Upper lobe of right lung (tissue), 1 donor: ENCODE measurements around the gene PRPF6. TPM values are rescaled to one million over a fixed set of nuclear protein-coding genes. Genes with fewer than 3 reads are reported as not detected.

Experiments
- ATAC-seq: fragments of 200-7000 bp; cut with Tn5 transposase; one replicate; pipeline ENCODE4 v1.9.1; 2020; ENCODE audit warnings: mild to moderate bottlenecking, moderate library complexity
- DNase-seq: peaks from one replicate; pipeline ENCODE4 v3.0.0-alpha.2; 2020
- H3K27ac ChIP-seq: fragments of 200-600 bp; one replicate; pipeline ENCODE4 v1.8.0; 2022
- H3K27me3 ChIP-seq: fragments of 200-600 bp; one replicate; pipeline ENCODE4 v1.8.0; 2022; ENCODE audit warnings: mild to moderate bottlenecking
- H3K36me3 ChIP-seq: fragments of 200-600 bp; one replicate; pipeline ENCODE4 v1.8.0; 2022
- H3K4me1 ChIP-seq: fragments of 200-600 bp; one replicate; pipeline ENCODE4 v1.8.0; 2022
- H3K4me3 ChIP-seq: fragments of 200-600 bp; one replicate; pipeline ENCODE4 v1.8.0; 2022; ENCODE audit warnings: mild to moderate bottlenecking
- H3K9me3 ChIP-seq: fragments of 200-600 bp; one replicate; pipeline ENCODE4 v1.8.0; 2022
- intact Hi-C: fragments of 100-400 bp; cut with DNase I; formaldehyde crosslinking; loops from one replicate; pipeline ENCODE4 v1.11.0; 2022
- total RNA-seq: library from RNA; stranded (reverse); fragmentation: NEBNext Ultra II Directional; extraction: Animal tissue kit (Norgen Biotek cat#: 25700); gene quantifications from one replicate; pipeline ENCODE4 v1.2.1, GENCODE V29; 2021
- TF ChIP-seq, protein P1 (sequence below): fragments of 200-600 bp; IDR thresholded peaks from one replicate; pipeline ENCODE4 v1.8.0; 2022; ENCODE audit warnings: antibody characterized with exemption
- donor health status: DM: no; HTN: yes; CAD: no; lungs with severe emphysema.

The PRPF6 gene
- total RNA-seq, 1 donor from 2014 or later: 58.9 TPM

DNA sequence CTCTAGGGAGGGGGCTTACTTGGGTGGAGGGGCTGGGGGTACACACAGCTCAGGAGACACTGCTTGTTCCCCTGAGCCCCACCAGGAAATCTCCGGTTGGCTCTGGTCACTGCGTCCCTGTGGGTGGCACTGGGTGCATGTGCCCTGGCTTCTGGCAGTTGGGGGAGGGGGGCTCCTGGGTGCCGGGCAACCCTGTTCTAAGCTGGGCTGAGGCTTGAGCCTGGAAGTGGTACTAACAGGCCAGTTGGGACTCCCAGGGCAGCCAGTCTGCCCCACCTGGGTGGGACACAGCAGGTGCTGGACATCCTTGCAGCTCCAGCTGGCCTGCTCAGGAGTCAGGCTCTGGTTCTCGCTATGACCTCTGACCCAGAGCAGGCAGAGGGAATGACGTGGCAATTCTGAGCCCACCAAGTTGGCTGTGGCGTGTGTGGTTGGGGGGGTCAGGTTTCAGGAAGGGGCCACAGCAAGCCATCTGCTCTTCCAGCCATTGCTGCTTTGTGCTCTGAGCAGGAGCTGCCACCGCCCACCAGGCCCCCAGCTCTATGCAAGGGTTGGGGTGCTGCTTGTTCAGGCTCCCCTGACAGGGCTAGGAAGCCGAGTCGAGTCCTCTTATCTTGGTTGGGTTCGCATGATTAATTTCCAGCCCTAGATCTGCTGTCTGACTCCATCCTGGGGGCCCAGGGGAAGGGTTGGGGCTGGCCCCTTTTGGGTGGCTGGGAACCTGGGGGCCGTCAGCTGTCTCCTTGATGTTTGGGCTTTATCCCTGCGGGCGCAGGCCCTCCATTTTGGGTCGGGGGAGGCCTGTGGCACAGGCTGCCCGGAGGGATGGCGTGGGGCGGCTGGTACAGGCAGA lies 55.6 kb downstream of the PRPF6 start:
- intact Hi-C loops: no loop called here

DNA sequence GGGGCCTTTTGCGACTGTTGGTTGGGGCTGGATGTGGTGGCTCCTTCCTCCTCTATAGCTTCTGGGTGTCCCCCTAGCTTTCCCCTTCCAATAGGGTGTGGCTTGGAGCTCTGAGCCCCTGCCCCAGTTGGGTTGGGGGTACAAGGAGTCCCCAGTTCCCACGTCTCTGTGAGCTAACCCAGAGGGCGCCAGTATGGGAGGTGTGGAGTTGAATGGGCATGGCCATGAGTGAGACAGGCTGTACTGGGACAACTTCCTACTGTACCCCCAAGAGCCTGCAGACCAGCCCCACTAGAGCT lies 56.2 kb downstream of the PRPF6 start:
- Histone ChIP-seq H3K9me3 (no peaks in the 10 kb centered on the region), H3K4me3 (no peak overlapping the region), H3K36me3 (peaks cover 16% of the 10 kb centered on the region), H3K4me1 (peaks cover 36% of the 10 kb centered on the region), H3K27me3 (peaks cover 44% of the 10 kb centered on the region), H3K27ac (no peak overlapping the region)
- intact Hi-C loops: no loop called here
- TF ChIP-seq, protein P1, sequence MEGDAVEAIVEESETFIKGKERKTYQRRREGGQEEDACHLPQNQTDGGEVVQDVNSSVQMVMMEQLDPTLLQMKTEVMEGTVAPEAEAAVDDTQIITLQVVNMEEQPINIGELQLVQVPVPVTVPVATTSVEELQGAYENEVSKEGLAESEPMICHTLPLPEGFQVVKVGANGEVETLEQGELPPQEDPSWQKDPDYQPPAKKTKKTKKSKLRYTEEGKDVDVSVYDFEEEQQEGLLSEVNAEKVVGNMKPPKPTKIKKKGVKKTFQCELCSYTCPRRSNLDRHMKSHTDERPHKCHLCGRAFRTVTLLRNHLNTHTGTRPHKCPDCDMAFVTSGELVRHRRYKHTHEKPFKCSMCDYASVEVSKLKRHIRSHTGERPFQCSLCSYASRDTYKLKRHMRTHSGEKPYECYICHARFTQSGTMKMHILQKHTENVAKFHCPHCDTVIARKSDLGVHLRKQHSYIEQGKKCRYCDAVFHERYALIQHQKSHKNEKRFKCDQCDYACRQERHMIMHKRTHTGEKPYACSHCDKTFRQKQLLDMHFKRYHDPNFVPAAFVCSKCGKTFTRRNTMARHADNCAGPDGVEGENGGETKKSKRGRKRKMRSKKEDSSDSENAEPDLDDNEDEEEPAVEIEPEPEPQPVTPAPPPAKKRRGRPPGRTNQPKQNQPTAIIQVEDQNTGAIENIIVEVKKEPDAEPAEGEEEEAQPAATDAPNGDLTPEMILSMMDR: no peak
- ATAC-seq (no peak), DNase-seq (no peak)

More for the DNA sequence above, 55.6 kb downstream of the PRPF6 start:
- no peak for ATAC-seq
- H3K4me1 ChIP-seq: peaks cover 31% of the 10 kb centered on the region
- DNase-seq: no peak
- peaks cover 22% of the 10 kb centered on the region for H3K36me3 ChIP-seq
- peaks cover 38% of the 10 kb centered on the region for H3K27me3 ChIP-seq
- H3K27ac ChIP-seq: no peak overlapping the region
- H3K9me3 ChIP-seq: no peaks in the 10 kb centered on the region
- TF ChIP-seq, protein P1: no peak
- H3K4me3 ChIP-seq: no peak overlapping the region

DNA sequence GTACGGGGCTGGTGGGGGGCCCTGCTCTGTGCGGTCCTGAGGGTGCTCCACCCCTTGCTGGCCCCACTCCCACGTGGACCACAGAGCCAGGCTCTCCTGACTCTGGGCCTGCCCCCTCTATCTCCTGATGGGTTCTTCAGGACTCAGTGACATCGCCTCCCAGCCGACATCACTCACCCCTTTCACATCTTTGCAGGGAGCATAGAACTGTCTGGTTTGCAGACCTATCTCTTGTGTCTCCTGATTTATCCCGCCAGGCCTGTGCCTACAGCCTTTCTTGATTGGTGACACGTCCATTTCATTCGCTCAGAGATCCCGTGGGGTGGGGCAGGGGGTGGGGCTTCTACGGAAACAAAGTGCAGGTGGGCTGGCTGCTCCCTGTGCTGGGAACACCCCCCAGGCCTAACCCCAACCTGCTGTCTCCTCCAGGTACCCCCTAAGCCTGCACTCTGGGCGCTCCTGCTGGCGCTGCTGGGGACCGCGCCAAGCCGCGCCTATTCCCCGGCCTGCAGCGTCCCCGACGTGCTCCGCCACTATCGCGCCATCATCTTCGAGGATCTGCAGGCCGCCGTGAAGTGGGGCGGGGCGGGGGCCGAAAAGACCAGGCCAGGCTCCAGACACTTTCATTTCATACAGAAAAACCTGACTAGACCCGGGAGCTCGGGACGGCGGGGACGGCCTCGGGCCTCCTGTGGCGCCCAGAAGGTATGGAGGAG lies 56.7 kb downstream of the PRPF6 start:
- peaks cover 40% of the 10 kb centered on the region for H3K4me1 ChIP-seq
- H3K9me3 ChIP-seq: no peaks in the 10 kb centered on the region
- TF ChIP-seq, protein P1: no peak
- ATAC-seq: no peak
- H3K36me3 ChIP-seq: peaks cover 11% of the 10 kb centered on the region
- no peak for DNase-seq
- peaks cover 46% of the 10 kb centered on the region for H3K27me3 ChIP-seq
- H3K27ac ChIP-seq: no peak overlapping the region
- intact Hi-C loops: no loop called here
- peak overlapping the region; percentile 64 for H3K4me3 ChIP-seq

DNA sequence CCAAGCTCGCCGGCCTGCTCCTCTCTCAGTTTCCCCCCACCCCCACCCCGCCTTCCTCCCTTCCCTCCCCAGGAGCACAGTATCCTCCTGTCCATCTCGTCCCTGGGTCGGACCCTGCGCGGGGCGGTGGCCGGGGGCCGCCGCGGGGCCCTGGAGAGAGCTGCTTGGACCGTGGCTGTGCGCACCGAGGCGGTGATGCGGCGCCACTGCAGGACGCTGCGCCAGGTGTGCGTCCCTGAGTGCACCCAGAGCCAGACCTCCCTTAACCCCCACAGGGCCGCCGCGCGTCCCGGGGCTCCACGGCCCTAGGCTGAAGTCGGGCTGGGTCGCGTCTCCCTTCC lies 57.3 kb downstream of the PRPF6 start:
- Histone ChIP-seq H3K27me3 (peaks cover 46% of the 10 kb centered on the region), H3K27ac (peak overlapping the region; percentile 81), H3K4me3 (peak overlapping the region; percentile 64), H3K36me3 (peaks cover 8% of the 10 kb centered on the region), H3K4me1 (peaks cover 40% of the 10 kb centered on the region), H3K9me3 (no peaks in the 10 kb centered on the region)
- intact Hi-C loops: no loop called here
- TF ChIP-seq, protein P1: no peak
- DNase-seq (no peak), ATAC-seq (peak; percentile 4)

DNA sequence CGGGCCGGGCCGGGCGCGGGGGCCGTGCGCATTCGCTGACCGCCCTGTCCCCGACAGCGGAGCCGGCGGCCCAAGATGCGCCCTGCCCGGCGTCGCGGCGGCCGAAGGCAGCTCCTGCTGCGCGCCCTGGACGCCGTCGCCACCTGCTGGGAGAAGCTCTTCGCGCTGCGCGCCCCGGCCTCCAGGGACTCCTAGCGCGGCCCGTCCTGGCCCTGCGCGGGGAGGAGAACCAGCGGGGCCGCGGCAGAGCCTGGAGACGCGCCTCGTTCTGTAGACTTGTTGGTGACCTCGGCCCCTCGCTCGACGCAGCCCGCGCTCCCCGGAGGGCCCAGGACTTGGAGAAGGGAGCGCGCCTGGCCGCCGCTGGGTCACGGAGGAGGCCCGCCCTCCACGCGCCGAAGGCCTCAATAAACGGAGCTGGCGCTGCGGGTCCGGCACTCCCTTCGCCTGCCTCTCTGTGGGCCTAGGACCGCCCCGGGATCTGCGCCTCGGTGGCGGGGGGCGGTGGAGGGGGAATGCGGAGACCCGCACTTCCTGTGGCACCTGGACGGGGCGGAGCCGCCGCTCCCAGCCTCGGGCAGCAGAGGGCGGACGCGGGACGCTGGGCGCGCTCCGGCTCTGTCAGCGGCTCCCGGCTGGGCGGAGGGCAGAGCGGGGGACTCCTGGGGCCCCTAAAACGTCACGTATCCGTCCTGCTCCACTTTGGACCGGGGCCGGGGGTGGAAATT lies 57.8 kb downstream of the PRPF6 start:
- ATAC-seq: peak; percentile 86

More for the DNA sequence above, 57.8 kb downstream of the PRPF6 start:
- Histone ChIP-seq H3K9me3 (no peaks in the 10 kb centered on the region), H3K36me3 (peaks cover 2% of the 10 kb centered on the region), H3K4me1 (peaks cover 40% of the 10 kb centered on the region), H3K4me3 (peak overlapping the region; percentile 64), H3K27ac (peak overlapping the region; percentile 81), H3K27me3 (peaks cover 46% of the 10 kb centered on the region)
- intact Hi-C loops: no loop called here
- peak; percentile 89 for DNase-seq
- TF ChIP-seq, protein P1: peak; percentile 66
